Activated CD4-positive, alpha-beta T cell treated with anti-CD3 and anti-CD28 coated beads, Interleukin-2, amount 10 ng/mL, durations not matched to agents 7 days and 5 days (primary cell): ENCODE data around the gene MATN4. TPM values are rescaled to one million over a fixed set of nuclear protein-coding genes. Genes with fewer than 3 reads are reported as not detected.

Experiments used
- total RNA-seq, 2 experiments: library from RNA; stranded (reverse); gene quantifications; one replicate each; pipeline ENCODE4 v1.2.3, GENCODE V29; 2021

MATN4 gene
- total RNA-seq, 2 experiments from 2014 or later: 0.17 to 0.25 TPM

Other genes with a start within 250 kb of the MATN4 start
- not detected for gene KCNS1, start 207.2 kb downstream of the MATN4 start, total RNA-seq
- gene WFDC5, start 193.1 kb downstream of the MATN4 start, total RNA-seq: not detected
- not detected for gene WFDC12, start 183.8 kb downstream of the MATN4 start, total RNA-seq
- gene PI3, start 133.4 kb downstream of the MATN4 start, total RNA-seq: not detected
- gene SEMG1, start 101.3 kb downstream of the MATN4 start, total RNA-seq: not detected
- gene SEMG2, start 86.9 kb downstream of the MATN4 start, total RNA-seq: not detected
- gene SLPI, start 53.7 kb downstream of the MATN4 start, total RNA-seq: under 1 TPM in 1 of 2 experiments, not detected in 1; 0.37 TPM
- not detected for gene RBPJL, start 1.5 kb downstream of the MATN4 start, total RNA-seq
- gene SDC4, start 40.1 kb upstream of the MATN4 start, total RNA-seq: 1 to 10 TPM; 7.5 to 8.1 TPM
- 10 to 100 TPM; 23.9 to 25.6 TPM for gene SYS1, start 54.9 kb upstream of the MATN4 start, total RNA-seq
- gene TP53TG5, start 70.0 kb upstream of the MATN4 start, total RNA-seq: not detected
- gene DBNDD2, start 100.0 kb upstream of the MATN4 start, total RNA-seq: 10 to 100 TPM in 1 of 2 experiments, 1 to 10 TPM in 1; 9.0 to 10.5 TPM
- 10 to 100 TPM; 66.3 to 77.9 TPM for gene PIGT, start 107.8 kb upstream of the MATN4 start, total RNA-seq
- not detected for gene WFDC2, start 161.5 kb upstream of the MATN4 start, total RNA-seq
- gene SPINT3, start 207.3 kb upstream of the MATN4 start, total RNA-seq: not detected
- gene WFDC6, start 231.2 kb upstream of the MATN4 start, total RNA-seq: not detected
- gene EPPIN, start 239.1 kb upstream of the MATN4 start, total RNA-seq: not detected